Natural killer cell treated with Interleukin-12 subunit alpha and Interleukin-12 subunit beta and Interleukin-15 and Interleukin-18, amount 100 ng/mL, for 72 hours (primary cell): ENCODE measurements around the gene RNF123. TPM values are rescaled to one million over a fixed set of nuclear protein-coding genes. Genes with fewer than 3 reads are reported as not detected.

ENCODE experiments used
- ATAC-seq, 2 donors: fragments of 150-1000 bp; cut with Tn5 transposase in 1 of 2; sonication (Bioruptor Pico), chemical (Tn5 transposase) in 1 of 2; 2 replicates each; pipeline ENCODE4 v1.10.0; 2021
- DNase-seq: peaks from one replicate; pipeline ENCODE4 v3.0.0; 2022; ENCODE audit warnings: low spot score
- H3K27ac Mint-ChIP-seq, 2 donors: 1 replicate in 1 of 2; 2 replicates in 1 of 2; pipeline ENCODE4 v1.8.0; 2022; ENCODE audit warnings: mixed read lengths in 2 of 2, mild to moderate bottlenecking in 1 of 2, moderate library complexity in 1 of 2
- H3K27me3 Mint-ChIP-seq, 2 donors: 1 replicate in 1 of 2; 2 replicates in 1 of 2; pipeline ENCODE4 v1.8.0; 2022; ENCODE audit warnings: mixed read lengths in 2 of 2
- H3K36me3 Mint-ChIP-seq: one replicate; pipeline ENCODE4 v1.8.0; 2022; ENCODE audit warnings: mixed read lengths
- H3K4me1 Mint-ChIP-seq, 2 donors: 1 replicate in 1 of 2; 2 replicates in 1 of 2; pipeline ENCODE4 v1.8.0; 2022; ENCODE audit warnings: low read depth in 2 of 2, mixed read lengths in 2 of 2, mild to moderate bottlenecking in 1 of 2
- H3K4me3 Mint-ChIP-seq: one replicate; pipeline ENCODE4 v1.8.0; 2022; ENCODE audit warnings: mixed read lengths
- H3K9me3 Mint-ChIP-seq: 2 replicates; pipeline ENCODE4 v1.8.0; 2022; ENCODE audit warnings: mixed read lengths
- total RNA-seq, 2 donors: library from RNA; stranded (reverse); gene quantifications; one replicate each; pipeline ENCODE4 v1.2.3, GENCODE V29; 2022

The RNF123 gene
- total RNA-seq, 2 donors from 2014 or later = 45.6 to 67.9 TPM

DNA sequence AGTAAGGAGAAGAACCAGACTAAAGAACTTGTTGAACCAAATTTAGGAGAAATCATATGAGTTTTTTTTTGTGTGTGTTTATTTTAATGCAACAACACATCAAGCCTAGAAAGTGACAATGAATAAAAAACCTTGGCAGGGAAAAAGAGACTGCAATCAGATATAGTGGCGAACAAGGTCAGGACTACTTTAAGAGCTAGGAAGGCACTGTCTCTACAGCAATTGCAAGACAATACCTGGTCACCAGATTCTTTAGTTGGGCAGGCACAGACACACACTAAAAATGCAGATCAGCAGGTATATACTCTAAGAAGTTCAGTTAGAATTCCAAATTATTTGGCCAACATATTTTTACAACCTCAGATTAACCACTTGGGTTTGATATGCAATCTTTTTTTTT, 65.2 kb downstream of the RNF123 start:
- Mint-ChIP-seq H3K36me3 (no peaks in the 10 kb centered on the region), H3K4me1 (peaks cover 35 to 42% of the 10 kb centered on the region in 2 donors), H3K27me3 (no peaks in the 10 kb centered on the region), H3K4me3 (no peak overlapping the region), H3K9me3 (no peaks in the 10 kb centered on the region), H3K27ac (peak overlapping the region in 1 of 2 donors; percentile 40)
- DNase-seq (no peak), ATAC-seq (no peak)

- Mint-ChIP-seq H3K4me3 (no peak overlapping the region), H3K27me3 (no peaks in the 10 kb centered on the region), H3K4me1 (peaks cover 32 to 38% of the 10 kb centered on the region in 2 donors), H3K36me3 (no peaks in the 10 kb centered on the region), H3K27ac (peak overlapping the region in 1 of 2 donors; percentile 6), H3K9me3 (no peaks in the 10 kb centered on the region)
- DNase-seq (no peak), ATAC-seq (no peak)
Observed at GRCh38 chr3:49756036-49756435, 66.7 kb downstream of the RNF123 start.

- no peaks in the 10 kb centered on the region for H3K9me3 Mint-ChIP-seq
Observed at GRCh38 chr3:49757197-49757596, 67.8 kb downstream of the RNF123 start.

DNA sequence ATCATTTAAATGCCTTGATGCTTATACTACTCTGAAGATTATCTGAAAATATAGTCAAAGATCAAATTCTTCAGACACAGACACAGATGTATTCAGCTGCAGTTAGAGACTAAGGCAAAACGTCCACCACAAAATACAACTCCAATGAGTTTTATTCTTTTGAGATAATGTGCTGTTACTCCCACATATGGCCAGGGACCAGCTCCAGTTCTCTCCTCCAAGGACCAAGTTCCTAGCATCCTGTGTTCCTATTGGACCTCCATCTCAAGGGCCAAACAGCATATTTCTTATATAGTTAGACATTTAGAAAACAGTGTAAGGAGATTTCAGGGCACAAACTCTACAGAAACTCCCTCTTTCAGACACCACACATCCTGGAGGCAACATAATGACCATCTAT, 69.9 kb downstream of the RNF123 start:
- Mint-ChIP-seq H3K36me3 (no peaks in the 10 kb centered on the region), H3K27ac (peak overlapping the region in 1 of 2 donors; percentile 35), H3K9me3 (no peaks in the 10 kb centered on the region), H3K4me1 (peaks cover 23 to 25% of the 10 kb centered on the region in 2 donors), H3K4me3 (no peak overlapping the region), H3K27me3 (no peaks in the 10 kb centered on the region)
- ATAC-seq (no peak), DNase-seq (no peak)

More at GRCh38 chr3:49757197-49757596, 67.8 kb downstream of the RNF123 start:
- Mint-ChIP-seq H3K4me1 (peaks cover 32 to 38% of the 10 kb centered on the region in 2 donors), H3K27me3 (no peaks in the 10 kb centered on the region), H3K4me3 (no peak overlapping the region), H3K36me3 (no peaks in the 10 kb centered on the region), H3K27ac (no peak overlapping the region)
- ATAC-seq = no peak
- DNase-seq = no peak

GRCh38 chr3:49761661-49762060, 72.3 kb downstream of the RNF123 start:
- peaks cover 11 to 16% of the 10 kb centered on the region in 2 donors for H3K4me1 Mint-ChIP-seq

DNA sequence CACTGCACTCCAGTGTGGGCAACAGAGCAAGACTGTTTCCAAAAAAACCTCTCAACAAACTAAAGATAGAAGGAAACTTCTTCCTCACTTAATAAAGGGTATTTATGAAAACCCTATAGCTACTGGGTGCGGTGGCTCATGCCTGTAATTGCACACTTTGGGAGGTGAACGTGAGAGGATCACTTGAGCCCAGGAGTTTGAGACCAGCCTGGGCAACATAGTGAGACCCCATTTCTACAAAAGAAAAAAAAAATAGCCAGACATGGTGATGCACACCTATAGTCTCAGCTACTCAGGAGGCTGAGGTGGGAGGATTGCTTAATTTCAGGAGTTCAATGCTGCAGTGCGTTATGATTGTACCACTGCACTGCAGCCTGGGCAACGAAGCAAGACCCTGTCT, 74.6 kb downstream of the RNF123 start:
- Mint-ChIP-seq H3K27ac (no peak overlapping the region), H3K9me3 (no peaks in the 10 kb centered on the region), H3K36me3 (no peaks in the 10 kb centered on the region), H3K4me1 (peaks cover 6 to 7% of the 10 kb centered on the region in 2 donors), H3K27me3 (no peaks in the 10 kb centered on the region), H3K4me3 (no peak overlapping the region)
- DNase-seq (no peak), ATAC-seq (no peak)

More at GRCh38 chr3:49761661-49762060, 72.3 kb downstream of the RNF123 start:
- no peak for ATAC-seq
- no peaks in the 10 kb centered on the region for H3K9me3 Mint-ChIP-seq
- no peaks in the 10 kb centered on the region for H3K36me3 Mint-ChIP-seq
- H3K4me3 Mint-ChIP-seq = no peak overlapping the region
- H3K27ac Mint-ChIP-seq = no peak overlapping the region
- DNase-seq = no peak
- H3K27me3 Mint-ChIP-seq = no peaks in the 10 kb centered on the region

DNA sequence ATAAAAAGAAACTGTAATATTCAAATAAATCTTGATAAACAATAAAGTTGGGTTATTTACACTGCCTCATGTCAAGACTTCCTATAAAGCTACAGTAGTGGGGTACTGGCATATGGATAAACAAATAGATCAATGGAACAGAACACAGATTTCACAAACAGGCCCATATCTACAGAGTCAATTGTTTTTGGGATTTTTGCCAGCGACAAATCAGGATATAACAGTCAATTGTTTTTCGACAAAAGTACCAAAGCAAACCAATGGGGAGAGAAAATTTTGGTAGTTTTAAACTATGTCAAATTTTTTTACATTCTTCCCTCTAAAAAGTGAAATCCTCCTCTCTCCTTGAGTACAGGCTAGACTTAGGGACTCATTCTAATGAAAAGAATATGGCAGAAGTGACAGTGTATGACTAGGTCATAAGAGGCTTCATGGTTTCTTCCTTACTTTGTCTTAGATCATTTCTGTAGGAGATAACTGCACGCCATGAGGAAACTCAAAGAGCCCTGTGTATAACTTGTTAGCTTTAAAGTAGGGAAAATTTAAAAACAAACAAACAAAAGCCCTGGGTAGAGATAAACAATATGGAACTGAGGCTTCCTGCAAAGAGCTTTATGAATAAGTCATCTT, 80.0 kb downstream of the RNF123 start:
- H3K9me3 Mint-ChIP-seq = no peaks in the 10 kb centered on the region
- H3K36me3 Mint-ChIP-seq = no peaks in the 10 kb centered on the region
- H3K27me3 Mint-ChIP-seq = no peaks in the 10 kb centered on the region
- DNase-seq = no peak
- peaks cover 6 to 9% of the 10 kb centered on the region in 2 donors for H3K4me1 Mint-ChIP-seq
- no peak overlapping the region for H3K4me3 Mint-ChIP-seq
- ATAC-seq = no peak
- H3K27ac Mint-ChIP-seq = no peak overlapping the region

GRCh38 chr3:49769926-49770325, 80.6 kb downstream of the RNF123 start:
- no peak for ATAC-seq
- no peak for DNase-seq
- no peak overlapping the region for H3K27ac Mint-ChIP-seq
- H3K4me3 Mint-ChIP-seq = no peak overlapping the region
- peaks cover under 1 to 9% of the 10 kb centered on the region in 2 donors for H3K4me1 Mint-ChIP-seq
- no peaks in the 10 kb centered on the region for H3K36me3 Mint-ChIP-seq
- H3K27me3 Mint-ChIP-seq = no peaks in the 10 kb centered on the region
- no peaks in the 10 kb centered on the region for H3K9me3 Mint-ChIP-seq

Other genes with a start within 250 kb of the RNF123 start
- gene DAG1, start 219.3 kb upstream of the RNF123 start, total RNA-seq = 10 to 100 TPM; 22.0 to 27.8 TPM
- under 1 TPM; 0.39 to 0.59 TPM for gene BSN, start 135.1 kb upstream of the RNF123 start, total RNA-seq
- 100 to 1,000 TPM; 134 to 235 TPM for gene APEH, start 15.2 kb upstream of the RNF123 start, total RNA-seq
- gene MST1, start 83 bp upstream of the RNF123 start, total RNA-seq = 1 to 10 TPM; 4.2 to 6.8 TPM
- 1 to 10 TPM; 1.0 to 2.0 TPM for gene AMIGO3, start 30.1 kb downstream of the RNF123 start, total RNA-seq
- gene GMPPB, start 34.4 kb downstream of the RNF123 start, total RNA-seq = 100 to 1,000 TPM in 1 of 2 donors, 10 to 100 TPM in 1; 83.5 to 110 TPM
- 10 to 100 TPM; 53.4 to 56.7 TPM for gene IP6K1, start 97.0 kb downstream of the RNF123 start, total RNA-seq
- not detected for gene CDHR4, start 110.3 kb downstream of the RNF123 start, total RNA-seq
- gene INKA1, start 113.7 kb downstream of the RNF123 start, total RNA-seq = under 1 TPM in 1 of 2 donors, not detected in 1; 0.64 TPM
- gene UBA7, start 124.4 kb downstream of the RNF123 start, total RNA-seq = 100 to 1,000 TPM in 1 of 2 donors, 10 to 100 TPM in 1; 89.5 to 105 TPM
- gene TRAIP, start 167.0 kb downstream of the RNF123 start, total RNA-seq = 10 to 100 TPM; 14.0 to 44.0 TPM
- not detected for gene CAMKV, start 180.3 kb downstream of the RNF123 start, total RNA-seq
- 1 to 10 TPM in 1 of 2 donors, under 1 TPM in 1; 0.50 to 2.6 TPM for gene MST1R, start 214.3 kb downstream of the RNF123 start, total RNA-seq
- 10 to 100 TPM; 11.3 to 18.7 TPM for gene MON1A, start 240.3 kb downstream of the RNF123 start, total RNA-seq